ENCODE measurements around the gene TRAF3.

Gene TRAF3

DNA sequence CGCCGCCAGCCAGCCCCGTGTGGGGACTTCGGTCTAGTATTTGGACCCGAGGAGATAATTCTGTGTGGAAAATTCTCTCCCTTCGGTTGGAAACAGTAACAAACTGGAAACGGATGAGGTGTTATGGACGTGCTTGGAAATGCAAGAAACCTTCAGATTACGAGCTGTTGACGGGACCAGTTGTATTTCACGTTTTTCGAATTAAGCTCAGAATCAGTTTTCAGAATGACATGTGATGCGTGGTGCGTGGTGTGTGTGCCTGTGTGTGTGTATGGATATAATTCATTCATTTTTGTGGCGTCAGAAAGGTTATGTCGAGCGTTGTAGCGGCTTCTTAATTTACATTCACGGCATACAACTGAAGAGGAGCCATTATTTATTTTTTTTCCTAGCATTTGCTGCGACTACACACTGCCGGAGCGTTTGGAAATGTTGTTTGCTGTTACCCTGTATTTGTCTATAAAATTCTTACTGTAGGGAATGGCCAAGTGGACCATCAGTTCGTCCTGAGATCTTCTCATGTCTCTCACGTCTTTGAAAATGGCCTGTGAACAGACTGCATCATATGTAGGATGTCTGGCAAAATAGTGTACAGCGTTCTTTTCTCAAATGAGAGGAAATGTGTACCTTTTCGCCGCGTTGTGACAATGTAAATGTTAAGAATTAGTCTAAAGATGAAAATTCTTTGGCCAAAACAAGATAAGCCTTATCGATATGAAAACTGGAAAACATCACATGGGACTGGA lies 1.3 kb downstream of the TRAF3 start:
- DNase-seq: peak; percentile 43

DNA sequence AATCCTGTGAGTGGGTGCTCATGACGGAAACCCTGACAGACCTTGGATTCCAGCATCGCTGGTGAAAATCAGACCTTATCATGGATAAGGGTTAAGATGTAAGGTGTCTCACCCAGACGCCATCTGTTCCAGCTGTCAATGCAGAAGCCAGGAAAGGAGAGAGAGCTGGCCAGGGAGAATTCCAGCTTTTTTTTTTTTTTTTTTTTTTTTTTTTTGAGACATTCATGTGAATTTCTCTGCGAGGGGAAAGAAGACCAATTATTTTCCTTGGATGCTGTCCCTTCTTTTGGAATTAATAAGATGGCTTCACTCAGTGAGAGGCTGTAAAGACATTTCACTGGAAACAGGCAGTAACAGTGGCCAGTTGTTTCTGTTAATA lies 1.8 kb downstream of the TRAF3 start:
- DNase-seq: no peak

DNA sequence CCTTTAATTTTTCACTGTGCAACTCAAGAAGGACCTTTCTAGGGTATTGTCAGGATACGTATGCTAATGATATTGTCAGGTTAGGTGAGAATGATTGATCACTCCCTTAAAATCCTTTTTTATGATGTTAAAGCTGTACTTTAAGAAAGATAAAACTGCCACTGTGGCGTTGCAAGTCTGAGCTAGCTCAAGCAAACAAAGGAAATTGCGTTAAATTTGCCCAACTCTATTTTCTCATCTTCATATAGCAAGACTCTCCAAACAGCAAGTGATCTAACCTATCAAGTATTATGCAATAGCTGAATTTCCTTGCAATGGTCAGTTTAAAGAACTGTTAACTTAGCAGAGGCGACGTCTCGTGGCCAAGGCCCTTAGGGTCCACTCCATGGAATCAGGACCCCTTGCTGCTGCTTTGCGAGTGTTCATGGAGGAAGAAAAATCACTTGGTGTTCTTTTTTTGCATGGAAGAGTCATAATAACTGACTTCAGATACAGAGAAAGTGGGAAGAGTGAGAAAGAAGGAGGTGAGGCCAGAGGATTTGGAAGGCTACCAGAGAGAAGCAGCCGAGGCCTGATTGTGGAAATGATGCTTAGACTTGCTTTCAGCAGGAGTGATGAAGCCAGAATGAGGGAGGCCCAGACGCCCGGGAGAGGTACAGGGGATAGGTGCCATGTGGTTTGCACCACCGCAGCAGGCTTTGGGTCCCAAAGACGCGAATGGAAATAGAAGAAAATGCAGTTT lies 2.5 kb downstream of the TRAF3 start:
- no peak for DNase-seq

DNA sequence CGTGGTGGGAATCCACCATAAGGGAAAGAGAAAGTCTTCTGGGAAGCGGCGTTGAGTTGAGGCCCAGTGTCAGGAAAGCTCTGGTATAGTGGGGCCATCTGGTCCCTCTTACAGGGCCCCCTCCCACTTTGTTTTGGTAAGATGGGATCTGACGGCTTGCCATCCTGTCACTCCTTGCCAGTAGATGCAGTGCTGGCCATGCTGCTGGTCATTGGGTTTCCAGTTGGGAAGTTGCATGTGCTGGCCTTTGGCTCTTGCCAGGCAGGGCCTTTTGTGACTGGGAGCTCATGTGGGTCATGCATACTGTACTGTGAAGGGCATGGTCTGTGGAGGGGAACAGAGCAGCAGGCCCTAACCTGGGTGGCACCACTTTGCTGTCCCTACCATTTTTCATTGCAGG lies 3.8 kb downstream of the TRAF3 start:
- no peak for DNase-seq

DNA sequence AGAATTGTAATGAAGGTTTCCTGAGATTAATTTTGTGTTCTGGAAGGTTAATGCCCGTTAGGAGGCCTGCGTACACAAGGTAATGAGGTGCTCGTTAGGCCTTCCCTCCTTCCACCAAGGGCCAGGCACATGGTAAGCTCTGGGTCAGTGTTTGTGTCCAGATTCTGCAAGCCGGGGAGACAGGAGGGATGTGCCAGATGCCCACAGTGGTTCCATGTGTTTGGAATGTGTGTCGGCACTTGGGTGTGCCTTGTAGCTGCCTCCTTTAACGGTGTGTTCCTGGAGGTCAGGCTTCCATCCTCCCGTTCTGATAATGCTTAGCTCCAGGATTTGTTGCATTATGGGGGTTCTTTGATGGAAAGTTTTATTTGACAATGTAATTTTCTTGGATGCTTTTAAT lies 5.7 kb downstream of the TRAF3 start:
- no peak for DNase-seq

DNA sequence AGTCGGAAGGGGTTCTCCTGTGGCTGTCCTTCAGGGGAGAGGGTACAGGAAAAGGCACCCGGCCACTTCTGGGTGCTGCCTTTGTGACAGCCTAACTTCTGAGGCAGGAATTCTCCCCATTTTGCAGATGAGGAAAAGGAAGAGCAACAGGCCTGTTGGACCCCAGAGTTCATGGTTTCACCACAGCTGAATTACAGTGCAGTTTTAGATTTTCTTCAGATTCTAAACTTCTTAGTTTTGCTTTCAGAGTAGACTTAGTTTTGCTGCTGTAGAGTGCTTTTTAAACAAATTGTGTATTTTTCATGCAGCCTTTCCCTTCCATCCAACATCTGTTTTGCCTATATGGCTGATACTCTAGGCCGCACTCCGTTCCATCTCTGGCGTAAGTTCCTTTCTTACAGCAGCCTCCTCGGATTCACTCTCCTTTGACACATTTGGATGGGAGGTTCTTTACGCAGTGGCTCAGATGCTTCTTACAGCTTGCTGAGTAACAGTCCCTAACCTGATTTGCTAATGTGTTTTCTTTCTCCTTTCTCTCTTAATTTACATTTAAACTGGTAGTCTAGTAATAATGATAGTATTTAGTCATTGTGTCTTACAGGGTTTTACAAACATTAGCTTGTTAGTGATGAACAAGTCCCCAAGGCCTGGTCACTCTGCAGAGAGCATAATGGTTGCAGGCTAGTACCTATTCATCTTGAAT lies 7.8 kb downstream of the TRAF3 start:
- DNase-seq: no peak

DNA sequence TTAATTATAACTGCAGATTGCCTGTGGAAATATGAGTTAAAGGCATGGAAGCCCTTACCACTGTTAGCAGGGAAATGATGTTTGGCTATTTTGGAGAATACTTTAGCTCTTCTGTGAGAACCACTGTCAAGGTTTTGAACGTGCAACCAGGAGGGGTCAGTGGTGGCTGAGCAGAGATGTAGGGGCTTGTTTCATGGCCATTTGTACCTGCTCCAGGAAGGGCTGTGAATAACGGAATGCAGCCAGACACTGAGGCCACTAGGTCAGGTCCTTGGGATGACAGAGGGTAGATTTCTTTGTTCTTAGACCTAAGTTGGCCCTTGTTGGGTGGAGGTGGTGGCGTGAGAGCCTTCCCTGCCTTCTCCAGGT lies 8.3 kb downstream of the TRAF3 start:
- DNase-seq: no peak

DNA sequence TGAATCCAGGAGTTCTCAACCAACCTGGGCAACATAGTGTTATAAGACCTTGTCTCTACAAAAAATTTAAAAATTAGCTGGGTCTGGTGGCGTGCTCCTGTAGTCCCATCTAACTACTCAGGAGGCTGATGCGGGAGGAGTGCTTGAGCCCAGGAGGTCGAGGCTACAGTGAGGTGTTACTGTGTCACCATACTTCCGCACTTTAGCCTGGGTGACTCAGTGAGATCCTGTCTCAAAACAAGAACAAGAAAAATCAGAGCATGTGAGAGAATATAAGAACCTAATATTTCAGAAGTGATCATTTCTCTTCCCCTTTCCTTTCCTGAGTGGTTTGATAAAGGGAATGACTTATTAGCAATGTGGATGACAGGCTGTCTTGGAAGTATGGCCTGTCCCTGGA lies 9.5 kb downstream of the TRAF3 start:
- peak; percentile 51 for DNase-seq

DNA sequence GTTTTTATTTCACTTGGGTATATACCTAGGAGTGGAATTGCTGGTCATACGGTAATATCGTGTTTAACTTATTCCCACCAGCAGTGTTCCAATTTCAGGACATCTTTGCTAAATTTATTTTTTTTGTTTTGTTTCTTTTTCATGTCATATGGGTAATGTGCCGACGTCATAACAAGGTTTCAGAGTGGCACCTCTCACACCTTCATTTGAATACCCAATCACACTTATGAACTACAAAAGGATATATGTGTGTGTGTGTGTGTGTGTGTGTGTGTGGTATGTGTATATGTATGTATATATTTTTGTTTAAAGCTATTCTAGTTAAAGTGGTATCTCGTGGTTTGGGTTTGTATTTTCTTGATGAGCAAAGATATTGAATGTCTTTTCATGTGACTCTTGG lies 12.1 kb downstream of the TRAF3 start:
- no peak for DNase-seq

DNA sequence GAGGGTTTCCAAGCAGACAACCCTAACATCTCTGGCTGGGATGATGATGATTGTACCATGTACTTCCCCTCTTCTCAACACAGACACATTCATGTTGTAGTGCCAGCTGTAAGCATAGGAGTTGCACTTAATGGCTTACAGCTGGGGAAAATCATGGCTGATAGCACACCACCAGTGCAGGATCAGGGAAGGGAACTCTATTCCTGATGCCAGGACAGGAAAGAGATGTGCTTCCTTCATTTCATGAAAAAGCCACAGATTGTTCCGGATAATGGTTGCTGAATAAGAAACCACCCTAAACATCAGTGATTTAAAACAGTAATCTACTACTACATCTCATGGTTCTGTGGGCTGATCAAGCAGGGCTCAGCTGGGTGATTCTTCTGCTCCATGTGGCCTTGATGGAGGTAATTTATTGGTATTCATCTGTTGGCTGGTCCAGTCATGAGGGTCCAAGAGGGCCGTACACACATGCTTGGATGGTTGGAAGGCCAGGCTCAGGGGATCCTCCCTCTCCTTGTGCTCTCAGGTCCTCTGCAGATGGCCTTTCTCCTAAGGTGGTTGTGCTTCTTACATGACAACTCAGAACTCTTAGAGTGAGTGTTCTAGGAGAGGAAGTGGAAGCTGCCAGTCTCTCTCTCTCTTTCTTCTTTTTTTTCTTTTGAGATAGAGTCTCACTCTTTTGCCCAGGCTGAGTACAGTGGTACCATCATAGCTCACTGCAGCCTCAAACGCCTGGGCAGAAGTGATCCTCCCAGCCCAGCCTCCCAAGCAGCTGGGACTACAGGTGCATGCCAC lies 16.5 kb downstream of the TRAF3 start:
- DNase-seq: no peak

DNA sequence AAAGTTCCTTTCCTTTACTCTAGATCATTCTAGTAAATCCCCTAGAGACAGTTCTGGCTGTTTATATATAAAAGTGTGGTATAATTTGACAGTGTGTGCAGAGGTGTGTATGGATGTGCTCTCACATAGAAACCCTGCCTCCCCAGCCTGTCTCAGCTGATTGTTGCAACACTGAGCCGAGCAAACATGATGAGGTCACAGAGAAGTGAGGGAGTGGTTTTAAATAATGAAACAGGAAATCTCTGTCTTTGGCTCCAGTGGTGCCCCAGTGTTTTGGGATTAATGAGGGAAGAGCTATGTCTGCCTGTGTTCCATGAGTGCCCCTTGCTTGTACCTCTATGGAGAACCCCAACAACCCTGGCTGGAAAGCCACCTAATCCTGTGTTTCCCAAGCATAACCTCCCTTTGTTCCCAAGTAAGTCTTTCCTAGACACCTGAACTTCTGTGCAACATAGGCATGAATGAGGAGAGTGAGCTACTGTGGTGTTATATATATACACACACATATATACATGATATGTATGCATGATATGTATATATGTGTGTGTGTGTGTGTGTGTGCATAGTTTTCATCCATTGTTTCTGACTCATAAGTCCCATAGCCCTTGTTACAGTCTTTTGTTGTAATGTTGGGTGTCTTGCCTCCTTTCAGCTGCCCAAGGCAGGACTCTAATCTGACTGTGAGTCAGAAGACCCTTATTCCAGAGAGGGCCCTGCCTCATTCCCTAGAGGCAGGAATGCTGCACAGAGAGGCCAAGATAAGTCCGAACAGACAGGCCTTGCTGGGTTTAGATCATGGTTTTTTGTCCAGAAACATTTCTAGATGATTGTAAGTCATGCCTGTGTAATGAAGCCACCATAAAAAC lies 18.0 kb downstream of the TRAF3 start:
- peak; percentile 39 for DNase-seq

DNA sequence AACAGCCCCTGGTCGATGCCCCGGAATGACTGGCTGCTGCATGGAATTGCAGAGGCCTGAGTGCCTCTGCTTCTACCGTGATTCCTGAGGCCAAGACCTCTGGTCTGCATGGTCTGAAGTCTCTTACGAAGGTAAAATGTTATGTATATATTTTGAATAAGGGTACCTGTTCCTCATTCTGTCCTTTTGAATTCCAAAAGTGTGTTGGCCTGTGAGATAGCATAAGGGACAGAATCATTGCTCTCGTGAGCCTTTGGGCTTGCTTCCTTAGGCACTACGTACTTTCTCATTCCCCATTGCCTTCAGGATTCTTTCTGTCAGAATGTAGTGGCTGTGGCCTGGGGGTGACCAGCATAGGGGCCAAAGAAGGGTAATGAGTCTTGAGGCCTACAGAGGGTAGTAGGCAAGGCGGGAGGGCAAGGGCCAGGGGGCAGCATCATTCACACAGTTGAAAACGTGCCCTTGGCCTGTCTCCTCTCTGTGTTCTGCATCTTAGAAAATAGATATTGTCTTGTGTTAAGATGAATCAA lies 19.5 kb downstream of the TRAF3 start:
- DNase-seq: no peak

DNA sequence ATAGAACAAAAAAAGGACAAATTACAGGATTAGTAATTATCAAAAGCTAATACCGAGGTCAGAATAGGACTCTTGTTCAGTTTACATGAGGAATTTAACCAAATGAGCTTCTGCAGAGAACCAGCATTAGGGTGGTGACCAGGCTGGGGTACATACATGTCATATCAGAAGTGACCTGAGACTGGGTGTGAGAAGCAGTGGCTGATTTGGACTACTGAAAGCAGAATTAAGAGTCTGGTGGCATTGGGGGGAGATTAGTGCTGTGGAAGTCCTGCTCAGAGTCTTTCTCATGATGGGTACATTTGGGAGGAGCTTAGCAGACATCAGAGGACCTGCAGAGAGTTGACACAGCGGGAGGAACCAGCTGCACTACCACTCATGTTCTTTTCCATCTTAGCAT lies 21.7 kb downstream of the TRAF3 start:
- DNase-seq: no peak

DNA sequence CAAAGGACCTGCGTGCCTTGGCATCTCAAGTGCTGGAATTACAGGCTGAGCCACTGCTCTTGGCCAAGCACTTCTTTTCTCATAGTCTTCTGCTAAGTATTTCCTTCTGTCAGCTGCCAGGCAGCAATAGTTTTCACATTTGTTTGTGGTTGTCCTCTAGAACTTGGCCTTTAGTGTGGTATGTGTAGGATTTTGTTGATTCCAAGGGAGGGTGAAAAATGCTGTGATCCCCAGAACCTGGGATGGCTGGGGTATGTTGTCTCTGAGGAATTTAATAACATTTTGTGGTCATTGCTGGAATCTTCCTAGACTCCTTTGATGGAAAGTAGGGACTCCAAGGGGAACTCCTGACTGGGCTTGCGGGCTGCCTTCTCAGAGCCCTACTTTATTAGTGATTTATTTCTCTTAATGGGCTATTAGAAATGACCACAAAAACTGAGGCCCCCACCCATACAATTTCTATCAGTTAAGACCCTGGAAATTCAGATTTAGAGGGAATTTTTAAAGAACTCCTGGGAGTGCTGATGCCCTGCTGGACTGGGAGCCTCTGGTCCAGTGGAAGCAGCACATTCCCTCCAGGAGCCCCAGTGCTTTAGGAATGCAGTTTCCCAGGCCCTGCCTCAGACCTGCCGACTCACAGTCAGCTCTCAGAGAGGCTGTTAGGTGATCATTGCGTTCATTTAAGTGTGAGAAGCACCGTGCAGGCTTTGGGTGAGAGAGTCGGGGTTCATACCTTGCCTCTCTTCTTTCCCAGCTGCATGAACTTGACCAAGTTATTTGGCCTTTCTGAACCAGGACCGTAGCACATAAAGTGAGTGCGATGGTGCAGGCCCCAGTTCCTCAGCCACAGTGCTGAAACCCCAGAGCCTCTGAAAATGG lies 22.7 kb downstream of the TRAF3 start:
- DNase-seq: no peak

DNA sequence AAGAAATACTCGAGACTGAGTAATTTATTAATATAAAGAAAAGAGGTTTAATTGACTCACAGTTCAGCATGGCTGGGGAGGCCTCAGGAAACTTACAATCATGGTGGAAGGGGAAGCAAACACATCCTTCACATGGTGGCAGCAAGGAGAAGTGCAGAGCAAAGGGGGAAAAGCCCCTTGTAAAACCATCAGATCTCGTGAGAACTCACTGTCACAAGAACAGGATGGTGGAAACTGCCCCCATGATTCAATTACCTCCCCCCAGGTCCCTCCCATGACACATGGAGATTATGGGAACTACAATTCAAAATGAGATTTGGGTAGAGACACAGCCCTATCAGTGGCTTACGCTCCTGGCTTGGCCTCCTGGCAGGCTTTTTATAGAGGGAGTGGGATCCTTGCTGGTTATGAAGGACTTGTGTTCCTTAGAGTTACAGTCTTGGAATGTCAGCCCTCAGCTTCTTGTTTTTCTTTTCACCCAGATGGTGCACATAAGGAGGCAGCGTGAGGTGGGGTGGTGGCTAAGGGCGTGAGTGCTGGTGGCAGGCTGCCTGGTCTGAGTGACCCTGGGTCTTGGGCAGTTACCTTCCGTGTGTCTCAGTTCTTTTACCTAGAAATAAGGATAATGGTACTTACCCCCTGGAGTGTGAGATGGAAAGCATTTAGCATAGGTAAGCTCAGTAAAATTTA lies 25.7 kb downstream of the TRAF3 start:
- no peak for DNase-seq

DNA sequence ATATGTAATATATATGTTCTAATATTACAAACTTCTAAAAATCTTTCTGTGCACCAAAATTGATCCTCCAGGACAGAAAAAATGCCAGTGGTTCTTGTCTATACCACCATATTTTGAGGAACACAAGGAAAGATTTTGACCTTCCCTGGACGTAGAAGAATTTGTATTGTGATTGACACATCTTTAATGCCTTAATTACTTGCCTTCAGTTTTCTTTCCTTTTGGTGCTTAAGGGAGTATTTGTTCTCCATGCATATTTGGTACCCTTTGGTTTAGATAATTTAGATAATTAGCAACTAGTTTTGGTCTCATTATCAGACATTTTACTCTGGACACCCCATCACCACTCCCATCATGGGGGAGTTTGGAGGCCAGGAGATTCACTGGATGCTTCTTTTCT lies 27.6 kb downstream of the TRAF3 start:
- no peak for DNase-seq

DNA sequence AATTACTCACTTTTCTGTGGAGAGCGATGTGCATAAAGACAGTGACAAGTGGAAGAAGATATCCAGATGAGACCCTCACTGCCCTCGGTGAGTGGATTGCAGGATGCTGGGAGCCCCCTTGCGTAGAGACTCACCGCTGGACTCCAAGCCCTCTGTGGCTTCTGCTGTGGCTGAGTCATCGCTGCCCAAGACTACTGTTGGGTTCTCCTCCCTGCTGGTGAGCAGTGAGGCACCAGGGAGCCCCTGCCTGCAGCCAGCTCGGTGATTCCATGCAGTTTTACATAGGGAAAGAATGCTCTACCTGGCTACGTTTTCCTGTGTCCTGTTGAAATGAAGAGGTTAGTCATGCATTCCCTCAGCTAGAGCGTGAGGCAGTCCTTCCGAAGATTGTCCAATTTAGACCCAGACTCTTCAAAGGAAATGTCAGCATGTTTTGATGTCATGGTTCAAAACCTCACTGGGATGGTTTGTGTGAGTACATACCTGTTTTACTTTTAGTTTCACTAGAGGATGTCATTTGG lies 28.2 kb downstream of the TRAF3 start:
- peak; percentile 73 for DNase-seq

DNA sequence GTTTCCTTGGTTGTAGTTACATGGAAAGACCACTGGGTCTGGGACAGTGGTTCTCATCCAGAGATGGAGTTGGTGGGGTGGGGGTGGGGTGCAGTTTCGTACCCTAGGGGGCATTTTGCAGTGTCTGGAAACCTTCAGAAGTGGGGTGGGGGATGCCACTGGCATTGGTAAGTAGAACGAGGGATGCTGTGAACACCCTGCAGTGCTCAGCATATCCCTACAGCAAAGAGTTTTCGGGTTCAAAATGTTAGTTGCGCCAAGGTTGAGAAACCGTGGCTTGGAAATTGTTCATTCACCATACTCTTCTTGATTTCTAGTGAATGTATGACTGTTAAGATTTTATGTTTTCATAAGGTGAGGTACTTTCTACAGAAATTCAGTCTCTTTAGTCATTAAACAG lies 28.7 kb downstream of the TRAF3 start:
- DNase-seq: no peak

DNA sequence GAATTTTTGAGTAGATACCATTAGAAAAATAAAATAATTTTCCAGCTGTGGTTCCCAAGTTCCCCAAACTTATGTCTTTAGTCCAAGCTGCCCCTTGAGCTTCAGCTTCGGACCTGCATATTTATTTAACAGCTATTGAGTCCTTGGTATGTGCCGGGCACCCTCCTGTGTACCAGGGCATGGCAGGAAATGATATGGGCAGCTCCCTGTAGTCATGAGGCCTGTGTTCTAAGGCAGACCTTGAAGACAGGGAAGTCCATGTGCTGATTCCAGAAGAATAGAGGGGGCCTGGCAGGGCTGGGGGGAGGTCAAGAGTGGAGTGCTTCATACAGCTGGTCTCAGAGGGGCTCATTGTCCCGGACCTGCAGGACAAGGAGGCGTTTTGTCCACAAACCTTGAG lies 29.2 kb downstream of the TRAF3 start:
- DNase-seq: no peak

DNA sequence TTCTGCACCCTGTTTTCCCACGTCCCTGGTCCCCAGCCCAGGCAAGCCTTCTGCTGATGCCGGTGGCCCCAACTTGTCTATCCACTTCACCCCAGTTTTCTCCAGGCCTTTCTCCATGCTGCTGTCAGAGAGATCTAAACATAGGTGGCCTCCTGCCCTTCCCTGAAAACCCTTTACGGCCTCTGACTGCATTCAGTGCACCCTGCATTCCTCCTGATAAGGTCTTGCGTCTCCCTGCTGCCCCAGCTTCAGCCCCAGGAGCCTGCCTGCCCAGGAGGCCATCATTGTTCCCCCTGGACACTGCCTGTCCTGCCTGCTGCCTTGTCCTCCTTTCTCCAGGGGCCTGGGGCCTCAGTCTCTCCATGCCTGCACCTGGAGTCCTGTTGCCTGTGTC lies 29.8 kb downstream of the TRAF3 start:
- no peak for DNase-seq

All from stimulated activated CD4-positive, alpha-beta T cell treated with anti-CD3 and anti-CD28 coated beads, Interleukin-15, amount 100 ng/mL, for 24 hours (primary cell).